G401.6 (cell line): ENCODE measurements around the gene DOP1B.
"Not testable (repeated sequence)": the region's sequence is repeated elsewhere in the genome, so short reads cannot be mapped to it uniquely, and the experiment has no call there.

Experiments
- FAIRE-seq: peaks from 2 replicates; lab custom pipeline; 2012; peaks lifted over from hg19 to GRCh38; lab: Jason Lieb, UNC

DOP1B gene

GRCh38 chr21:36175771-36176565 is 19.3 kb downstream of the DOP1B start:
- FAIRE-seq: no peak

GRCh38 chr21:36178349-36178748 is 21.7 kb downstream of the DOP1B start:
- no peak for FAIRE-seq

- FAIRE-seq: no peak
These were observed 22.5 kb downstream of the DOP1B start for GRCh38 chr21:36179145-36179544.

GRCh38 chr21:36180963-36181362 is 24.3 kb downstream of the DOP1B start:
- FAIRE-seq: no peak

- FAIRE-seq: no peak
These were observed 26.6 kb downstream of the DOP1B start for GRCh38 chr21:36183144-36183795.

- no peak for FAIRE-seq
These were observed 27.9 kb downstream of the DOP1B start for GRCh38 chr21:36184545-36184944.

- no peak for FAIRE-seq
These were observed 28.9 kb downstream of the DOP1B start for GRCh38 chr21:36185523-36185922.

GRCh38 chr21:36186081-36186480 is 29.5 kb downstream of the DOP1B start:
- FAIRE-seq: no peak

GRCh38 chr21:36186506-36187399 is 30.1 kb downstream of the DOP1B start:
- FAIRE-seq: no peak

- no peak for FAIRE-seq
These were observed 31.6 kb downstream of the DOP1B start for GRCh38 chr21:36188081-36188681.

GRCh38 chr21:36188937-36189336 is 32.3 kb downstream of the DOP1B start:
- FAIRE-seq: no peak

- no peak for FAIRE-seq
These were observed 34.1 kb downstream of the DOP1B start for GRCh38 chr21:36190736-36191135.

- no peak for FAIRE-seq
These were observed 36.6 kb downstream of the DOP1B start for GRCh38 chr21:36193200-36193599.

GRCh38 chr21:36194024-36194423 is 37.4 kb downstream of the DOP1B start:
- no peak for FAIRE-seq

- FAIRE-seq: no peak
These were observed 39.0 kb downstream of the DOP1B start for GRCh38 chr21:36195613-36196012.

- FAIRE-seq: no peak
These were observed 42.4 kb downstream of the DOP1B start for GRCh38 chr21:36199021-36199420.

- not testable (repeated sequence) for FAIRE-seq
These were observed 43.0 kb downstream of the DOP1B start for GRCh38 chr21:36199575-36199974.

GRCh38 chr21:36200081-36200561 is 43.5 kb downstream of the DOP1B start:
- no peak for FAIRE-seq

GRCh38 chr21:36202726-36203602 is 46.3 kb downstream of the DOP1B start:
- no peak for FAIRE-seq

- no peak for FAIRE-seq
These were observed 46.9 kb downstream of the DOP1B start for GRCh38 chr21:36203603-36203889.

- no peak for FAIRE-seq
These were observed 48.4 kb downstream of the DOP1B start for GRCh38 chr21:36204980-36205379.
